HEK293 (cell line): ENCODE measurements around the gene FAM136A.

Experiments used
- CTCF ChIA-PET: fragments of 350-600 bp; formaldehyde crosslinking; extraction: SDS; loops from one replicate; lab custom pipeline; 2021; ENCODE audit warnings: antibody characterized with exemption; lab: Yijun Ruan, JAX
- POLR2A ChIA-PET: fragments of 300-600 bp; formaldehyde crosslinking; extraction: SDS; loops from one replicate; lab custom pipeline; 2020; ENCODE audit warnings: antibody characterized with exemption, inconsistent platforms; lab: Yijun Ruan, JAX
- H3K27ac ChIP-seq: fragments of 200-500 bp; sonication (Bioruptor generic); 2 replicates; pipeline ENCODE4 v1.5.1; 2014; ENCODE audit warnings: low read depth, low read length, control low read depth, inconsistent platforms; ENCODE audit errors: extremely low read depth
- H3K36me3 ChIP-seq, 2 experiments: fragments of 200-500 bp in 1 of 2; sonication (Bioruptor generic) in 1 of 2; 1 replicate in 1 of 2; 2 replicates in 1 of 2; pipeline ENCODE4 v1.5.1; 2014 to 2017; ENCODE audit warnings: inconsistent platforms in 2 of 2, low read length in 2 of 2; ENCODE audit not compliant: control insufficient read depth in 2 of 2, insufficient read depth in 1 of 2
- H3K4me1 ChIP-seq: fragments of 200-500 bp; sonication (Bioruptor generic); 2 replicates; pipeline ENCODE4 v1.5.1; 2014; ENCODE audit warnings: mild to moderate bottlenecking, low read length, inconsistent platforms; ENCODE audit not compliant: control insufficient read depth, insufficient read depth
- H3K4me3 ChIP-seq: 2 replicates; pipeline ENCODE4 v1.5.1; 2011; ENCODE audit warnings: low read depth, mild to moderate bottlenecking, control low read depth, low read length, moderate library complexity
- H3K9me3 ChIP-seq: fragments of 200-500 bp; sonication (Bioruptor generic); 2 replicates; pipeline ENCODE4 v1.5.1; 2014; ENCODE audit warnings: low read depth, low read length, inconsistent platforms; ENCODE audit not compliant: control insufficient read depth, insufficient read depth
- KLF16 ChIP-seq: fragments of 450-650 bp; formaldehyde crosslinking; IDR thresholded peaks from 2 replicates; pipeline ENCODE4 v1.5.1; 2017; ENCODE audit warnings: missing biosample characterization, missing genetic modification characterization
- SCRT2 ChIP-seq: fragments of 450-650 bp; formaldehyde crosslinking; IDR thresholded peaks from 2 replicates; pipeline ENCODE4 v1.5.1; 2016; ENCODE audit warnings: missing biosample characterization, missing genetic modification characterization
- SETDB1 ChIP-seq: IDR thresholded peaks from one replicate; pipeline ENCODE4 v1.6.1; 2017; ENCODE audit warnings: mild to moderate bottlenecking, low read length, moderate library complexity, mixed read lengths; ENCODE audit not compliant: insufficient read length
- TCF7L2 ChIP-seq: IDR thresholded peaks from 2 replicates; pipeline ENCODE4 v1.6.1; 2011; ENCODE audit warnings: low read depth, mild to moderate bottlenecking, inconsistent platforms, low read length, moderate library complexity, borderline replicate concordance
- ZNF10 ChIP-seq: fragments of 450-650 bp; formaldehyde crosslinking; IDR thresholded peaks from 2 replicates; pipeline ENCODE4 v1.5.1; 2017; ENCODE audit warnings: missing biosample characterization, missing genetic modification characterization
- ZNF114 ChIP-seq: fragments of 450-650 bp; formaldehyde crosslinking; IDR thresholded peaks from 2 replicates; pipeline ENCODE4 v1.5.0; 2017; ENCODE audit warnings: missing biosample characterization, missing genetic modification characterization
- ZNF138 ChIP-seq: fragments of 450-650 bp; formaldehyde crosslinking; IDR thresholded peaks from 2 replicates; pipeline ENCODE4 v1.5.1; 2016; ENCODE audit warnings: missing biosample characterization, missing genetic modification characterization, borderline replicate concordance
- ZNF157 ChIP-seq: fragments of 450-650 bp; formaldehyde crosslinking; IDR thresholded peaks from 2 replicates; pipeline ENCODE4 v1.5.1; 2016; ENCODE audit warnings: missing biosample characterization, missing genetic modification characterization
- ZNF211 ChIP-seq: fragments of 450-650 bp; formaldehyde crosslinking; IDR thresholded peaks from 2 replicates; pipeline ENCODE4 v1.5.1; 2016; ENCODE audit warnings: low read depth, missing biosample characterization, missing genetic modification characterization
- ZNF24 ChIP-seq: fragments of 450-650 bp; formaldehyde crosslinking; IDR thresholded peaks from 2 replicates; pipeline ENCODE4 v1.5.1; 2016; ENCODE audit warnings: missing biosample characterization, missing genetic modification characterization
- ZNF473 ChIP-seq: fragments of 450-650 bp; formaldehyde crosslinking; IDR thresholded peaks from 2 replicates; pipeline ENCODE4 v1.5.1; 2017; ENCODE audit warnings: missing biosample characterization, missing genetic modification characterization
- ZNF501 ChIP-seq: fragments of 450-650 bp; formaldehyde crosslinking; IDR thresholded peaks from 2 replicates; pipeline ENCODE4 v1.5.1; 2016; ENCODE audit warnings: missing biosample characterization, missing genetic modification characterization
- ZNF610 ChIP-seq: fragments of 450-650 bp; formaldehyde crosslinking; IDR thresholded peaks from 2 replicates; pipeline ENCODE4 v1.5.1; 2016; ENCODE audit warnings: missing biosample characterization, missing genetic modification characterization, borderline replicate concordance
- ZNF624 ChIP-seq: fragments of 450-650 bp; formaldehyde crosslinking; IDR thresholded peaks from 2 replicates; pipeline ENCODE4 v1.5.1; 2017; ENCODE audit warnings: missing biosample characterization, missing genetic modification characterization
- ZNF626 ChIP-seq: fragments of 450-650 bp; sonication (Bioruptor Pico); formaldehyde crosslinking; IDR thresholded peaks from 2 replicates; pipeline ENCODE4 v1.5.1; 2018; ENCODE audit warnings: missing biosample characterization, missing genetic modification characterization, inconsistent platforms
- ZNF629 ChIP-seq: fragments of 450-650 bp; formaldehyde crosslinking; IDR thresholded peaks from 2 replicates; pipeline ENCODE4 v1.5.1; 2017; ENCODE audit warnings: missing biosample characterization, missing genetic modification characterization
- ZNF777 ChIP-seq: fragments of 450-650 bp; formaldehyde crosslinking; IDR thresholded peaks from 2 replicates; pipeline ENCODE4 v1.5.1; 2017; ENCODE audit warnings: missing biosample characterization, missing genetic modification characterization, borderline replicate concordance
- TF ChIP-seq, protein P1 (sequence below): fragments of 450-650 bp; formaldehyde crosslinking; IDR thresholded peaks from 2 replicates; pipeline ENCODE4 v1.5.1; 2016; ENCODE audit warnings: missing biosample characterization, missing genetic modification characterization
- TF ChIP-seq, protein P2 (sequence below): fragments of 450-650 bp; formaldehyde crosslinking; optimal IDR thresholded peaks from 2 replicates; pipeline ENCODE3; 2016; ENCODE audit warnings: missing biosample characterization, mild to moderate bottlenecking, missing genetic modification characterization
- TF ChIP-seq, protein P3 (sequence below): fragments of 450-650 bp; formaldehyde crosslinking; IDR thresholded peaks from 2 replicates; pipeline ENCODE4 v1.5.1; 2016; ENCODE audit warnings: missing biosample characterization, missing genetic modification characterization
- TF ChIP-seq, protein P4 (sequence below): fragments of 450-650 bp; formaldehyde crosslinking; IDR thresholded peaks from 2 replicates; pipeline ENCODE4 v1.5.1; 2016; ENCODE audit warnings: missing biosample characterization, missing genetic modification characterization
- TF ChIP-seq, protein P5 (sequence below): fragments of 450-650 bp; formaldehyde crosslinking; IDR thresholded peaks from 2 replicates; pipeline ENCODE4 v1.5.1; 2017; ENCODE audit warnings: missing biosample characterization, missing genetic modification characterization
- TF ChIP-seq, protein P6 (sequence below): fragments of 450-650 bp; formaldehyde crosslinking; IDR thresholded peaks from 2 replicates; pipeline ENCODE4 v1.5.1; 2017; ENCODE audit warnings: missing biosample characterization, missing genetic modification characterization
- TF ChIP-seq, protein P7 (sequence below): fragments of 450-650 bp; formaldehyde crosslinking; IDR thresholded peaks from 2 replicates; pipeline ENCODE4 v1.5.1; 2016; ENCODE audit warnings: missing biosample characterization, missing genetic modification characterization

Gene FAM136A

DNA sequence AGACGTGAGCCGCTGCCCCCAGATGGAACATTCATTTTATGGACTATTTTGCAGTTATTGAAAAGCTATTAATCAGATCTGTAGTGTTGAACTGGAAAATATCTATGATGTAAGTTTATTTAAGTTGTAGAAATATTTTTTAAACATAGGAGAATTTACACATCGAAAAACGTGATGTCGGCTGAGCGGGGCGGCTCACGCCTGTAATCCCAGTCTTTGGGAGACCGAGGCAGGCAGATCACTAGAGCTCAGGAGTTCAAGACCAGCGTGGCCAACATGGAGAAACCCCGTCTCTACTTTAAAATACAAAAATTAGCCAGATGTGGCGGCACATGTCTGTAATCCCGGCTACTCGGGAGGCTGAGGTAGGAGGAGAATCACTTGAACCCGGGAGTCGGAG is 51.4 kb downstream of the FAM136A start:
- POLR2A ChIA-PET = interaction anchor here (3.0 kb wide), 1 partner anchor 43 kb away, joined by 16 read pairs; the partner anchor contains the start of gene SNRPG
- Histone ChIP-seq H3K9me3 (no peaks in the 10 kb centered on the region), H3K4me3 (no peak overlapping the region), H3K27ac (no peak overlapping the region), H3K36me3 (no peaks in the 10 kb centered on the region), H3K4me1 (no peaks in the 10 kb centered on the region)
- no peak for TF ChIP-seq KLF16 (tag by site-specific recombination)
- no peak for TF ChIP-seq ZNF24 (tag by site-specific recombination)
- no peak for TF ChIP-seq ZNF626 (tag by site-specific recombination)
- no peak for TF ChIP-seq ZNF629 (tag by site-specific recombination)
- no peak for TF ChIP-seq ZNF114 (tag by site-specific recombination)
- TF ChIP-seq ZNF157 (tag by site-specific recombination) = no peak
- no peak for TF ChIP-seq TCF7L2
- TF ChIP-seq ZNF10 = no peak
- no peak for TF ChIP-seq ZNF473
- TF ChIP-seq ZNF624 (tag by site-specific recombination) = no peak
- no peak for TF ChIP-seq ZNF138 (tag by site-specific recombination)
- TF ChIP-seq SETDB1 = no peak
- TF ChIP-seq, protein P1, sequence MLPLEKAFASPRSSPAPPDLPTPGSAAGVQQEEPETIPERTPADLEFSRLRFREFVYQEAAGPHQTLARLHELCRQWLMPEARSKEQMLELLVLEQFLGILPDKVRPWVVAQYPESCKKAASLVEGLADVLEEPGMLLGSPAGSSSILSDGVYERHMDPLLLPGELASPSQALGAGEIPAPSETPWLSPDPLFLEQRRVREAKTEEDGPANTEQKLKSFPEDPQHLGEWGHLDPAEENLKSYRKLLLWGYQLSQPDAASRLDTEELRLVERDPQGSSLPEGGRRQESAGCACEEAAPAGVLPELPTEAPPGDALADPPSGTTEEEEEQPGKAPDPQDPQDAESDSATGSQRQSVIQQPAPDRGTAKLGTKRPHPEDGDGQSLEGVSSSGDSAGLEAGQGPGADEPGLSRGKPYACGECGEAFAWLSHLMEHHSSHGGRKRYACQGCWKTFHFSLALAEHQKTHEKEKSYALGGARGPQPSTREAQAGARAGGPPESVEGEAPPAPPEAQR (tag by site-specific recombination) = no peak
- no peak for TF ChIP-seq ZNF777 (tag by site-specific recombination)
- TF ChIP-seq, all 188 proteins: peak for 0
- CTCF ChIA-PET = no interaction called here

DNA sequence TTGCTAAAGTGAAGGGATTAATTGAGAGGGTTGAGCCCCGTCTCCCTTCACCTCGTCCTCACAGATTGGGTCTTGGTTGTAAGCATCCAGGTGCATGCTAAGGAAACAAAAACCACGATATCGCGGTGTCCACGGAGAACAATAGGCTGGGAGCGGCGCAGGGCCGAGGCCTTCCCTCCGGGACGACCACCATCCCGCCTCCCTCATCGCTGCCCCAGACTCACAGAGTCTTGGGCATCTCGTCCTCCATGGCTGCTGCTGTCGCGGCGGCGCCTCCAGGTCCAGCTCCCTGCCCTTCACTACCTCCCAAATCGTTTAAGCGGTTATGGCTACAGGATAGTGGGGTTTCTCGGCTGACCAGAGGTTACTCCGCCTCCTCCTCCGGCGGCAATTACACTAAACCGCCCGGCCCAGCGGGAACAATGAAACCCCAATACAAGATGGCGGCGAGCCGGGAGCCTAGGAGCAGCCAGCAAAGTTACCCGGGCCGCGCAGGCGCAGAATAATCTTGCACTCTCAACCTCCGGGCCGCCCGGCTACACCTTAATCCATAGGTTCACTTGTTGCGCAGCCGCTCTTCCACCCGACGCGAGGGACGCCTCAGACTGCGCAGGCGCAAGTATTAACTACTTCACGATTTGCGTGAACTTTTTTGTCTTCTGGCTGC is 53.6 kb downstream of the FAM136A start, which contains the start of gene TIA1:
TIA1 (minus strand) TSS at position 448 of the 667 bp plus-strand sequence; CDS start at position 250, 198 bp downstream.
- ChIA-PET POLR2A (interaction anchor here (0.7 to 4.4 kb wide), 4 partner anchors 10 to 374 kb away, joined by 3 to 47 read pairs (median 13); partner anchors contain the start of genes C2orf42, PCYOX1 and SNRPG), CTCF (no interaction called here)
- Histone ChIP-seq H3K27ac (peak within 1 kb of the TSS; percentile 98), H3K4me3 (peak within 1 kb of the TSS; percentile 89), H3K36me3 (no peaks in the 10 kb centered on the region), H3K9me3 (no peaks in the 10 kb centered on the region), H3K4me1 (no peaks in the 10 kb centered on the region; the same call in 1 of the 2 replicates)
- TF ChIP-seq KLF16 (tag by site-specific recombination) (peak; percentile 80), ZNF211 (tag by site-specific recombination) (no peak), ZNF610 (tag by site-specific recombination) (0 out of 2 replicates have a peak, but pooled peaks have one; percentile 25), ZNF114 (tag by site-specific recombination) (no peak), ZNF501 (tag by site-specific recombination) (peak; percentile 77), SCRT2 (tag by site-specific recombination) (peak; percentile 100)
- TF ChIP-seq, protein P2, sequence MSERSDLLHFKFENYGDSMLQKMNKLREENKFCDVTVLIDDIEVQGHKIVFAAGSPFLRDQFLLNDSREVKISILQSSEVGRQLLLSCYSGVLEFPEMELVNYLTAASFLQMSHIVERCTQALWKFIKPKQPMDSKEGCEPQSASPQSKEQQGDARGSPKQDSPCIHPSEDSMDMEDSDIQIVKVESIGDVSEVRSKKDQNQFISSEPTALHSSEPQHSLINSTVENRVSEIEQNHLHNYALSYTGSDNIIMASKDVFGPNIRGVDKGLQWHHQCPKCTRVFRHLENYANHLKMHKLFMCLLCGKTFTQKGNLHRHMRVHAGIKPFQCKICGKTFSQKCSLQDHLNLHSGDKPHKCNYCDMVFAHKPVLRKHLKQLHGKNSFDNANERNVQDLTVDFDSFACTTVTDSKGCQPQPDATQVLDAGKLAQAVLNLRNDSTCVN (tag by site-specific recombination) = peak; percentile 26
- TF ChIP-seq, protein P3, sequence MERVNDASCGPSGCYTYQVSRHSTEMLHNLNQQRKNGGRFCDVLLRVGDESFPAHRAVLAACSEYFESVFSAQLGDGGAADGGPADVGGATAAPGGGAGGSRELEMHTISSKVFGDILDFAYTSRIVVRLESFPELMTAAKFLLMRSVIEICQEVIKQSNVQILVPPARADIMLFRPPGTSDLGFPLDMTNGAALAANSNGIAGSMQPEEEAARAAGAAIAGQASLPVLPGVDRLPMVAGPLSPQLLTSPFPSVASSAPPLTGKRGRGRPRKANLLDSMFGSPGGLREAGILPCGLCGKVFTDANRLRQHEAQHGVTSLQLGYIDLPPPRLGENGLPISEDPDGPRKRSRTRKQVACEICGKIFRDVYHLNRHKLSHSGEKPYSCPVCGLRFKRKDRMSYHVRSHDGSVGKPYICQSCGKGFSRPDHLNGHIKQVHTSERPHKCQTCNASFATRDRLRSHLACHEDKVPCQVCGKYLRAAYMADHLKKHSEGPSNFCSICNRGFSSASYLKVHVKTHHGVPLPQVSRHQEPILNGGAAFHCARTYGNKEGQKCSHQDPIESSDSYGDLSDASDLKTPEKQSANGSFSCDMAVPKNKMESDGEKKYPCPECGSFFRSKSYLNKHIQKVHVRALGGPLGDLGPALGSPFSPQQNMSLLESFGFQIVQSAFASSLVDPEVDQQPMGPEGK (tag by site-specific recombination) = peak; percentile 24; the same call in 1 of the 2 replicates
- TF ChIP-seq, protein P4, sequence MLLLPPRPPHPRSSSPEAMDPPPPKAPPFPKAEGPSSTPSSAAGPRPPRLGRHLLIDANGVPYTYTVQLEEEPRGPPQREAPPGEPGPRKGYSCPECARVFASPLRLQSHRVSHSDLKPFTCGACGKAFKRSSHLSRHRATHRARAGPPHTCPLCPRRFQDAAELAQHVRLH (tag by site-specific recombination) = peak; percentile 12; the same call in 1 of the 2 replicates
- TF ChIP-seq, protein P5, sequence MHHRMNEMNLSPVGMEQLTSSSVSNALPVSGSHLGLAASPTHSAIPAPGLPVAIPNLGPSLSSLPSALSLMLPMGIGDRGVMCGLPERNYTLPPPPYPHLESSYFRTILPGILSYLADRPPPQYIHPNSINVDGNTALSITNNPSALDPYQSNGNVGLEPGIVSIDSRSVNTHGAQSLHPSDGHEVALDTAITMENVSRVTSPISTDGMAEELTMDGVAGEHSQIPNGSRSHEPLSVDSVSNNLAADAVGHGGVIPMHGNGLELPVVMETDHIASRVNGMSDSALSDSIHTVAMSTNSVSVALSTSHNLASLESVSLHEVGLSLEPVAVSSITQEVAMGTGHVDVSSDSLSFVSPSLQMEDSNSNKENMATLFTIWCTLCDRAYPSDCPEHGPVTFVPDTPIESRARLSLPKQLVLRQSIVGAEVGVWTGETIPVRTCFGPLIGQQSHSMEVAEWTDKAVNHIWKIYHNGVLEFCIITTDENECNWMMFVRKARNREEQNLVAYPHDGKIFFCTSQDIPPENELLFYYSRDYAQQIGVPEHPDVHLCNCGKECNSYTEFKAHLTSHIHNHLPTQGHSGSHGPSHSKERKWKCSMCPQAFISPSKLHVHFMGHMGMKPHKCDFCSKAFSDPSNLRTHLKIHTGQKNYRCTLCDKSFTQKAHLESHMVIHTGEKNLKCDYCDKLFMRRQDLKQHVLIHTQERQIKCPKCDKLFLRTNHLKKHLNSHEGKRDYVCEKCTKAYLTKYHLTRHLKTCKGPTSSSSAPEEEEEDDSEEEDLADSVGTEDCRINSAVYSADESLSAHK (tag by site-specific recombination) = 0 out of 2 replicates have a peak, but pooled peaks have one; percentile 10
- TF ChIP-seq, protein P6, sequence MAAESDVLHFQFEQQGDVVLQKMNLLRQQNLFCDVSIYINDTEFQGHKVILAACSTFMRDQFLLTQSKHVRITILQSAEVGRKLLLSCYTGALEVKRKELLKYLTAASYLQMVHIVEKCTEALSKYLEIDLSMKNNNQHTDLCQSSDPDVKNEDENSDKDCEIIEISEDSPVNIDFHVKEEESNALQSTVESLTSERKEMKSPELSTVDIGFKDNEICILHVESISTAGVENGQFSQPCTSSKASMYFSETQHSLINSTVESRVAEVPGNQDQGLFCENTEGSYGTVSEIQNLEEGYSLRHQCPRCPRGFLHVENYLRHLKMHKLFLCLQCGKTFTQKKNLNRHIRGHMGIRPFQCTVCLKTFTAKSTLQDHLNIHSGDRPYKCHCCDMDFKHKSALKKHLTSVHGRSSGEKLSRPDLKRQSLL (tag by site-specific recombination) = no peak
- TF ChIP-seq, protein P7, sequence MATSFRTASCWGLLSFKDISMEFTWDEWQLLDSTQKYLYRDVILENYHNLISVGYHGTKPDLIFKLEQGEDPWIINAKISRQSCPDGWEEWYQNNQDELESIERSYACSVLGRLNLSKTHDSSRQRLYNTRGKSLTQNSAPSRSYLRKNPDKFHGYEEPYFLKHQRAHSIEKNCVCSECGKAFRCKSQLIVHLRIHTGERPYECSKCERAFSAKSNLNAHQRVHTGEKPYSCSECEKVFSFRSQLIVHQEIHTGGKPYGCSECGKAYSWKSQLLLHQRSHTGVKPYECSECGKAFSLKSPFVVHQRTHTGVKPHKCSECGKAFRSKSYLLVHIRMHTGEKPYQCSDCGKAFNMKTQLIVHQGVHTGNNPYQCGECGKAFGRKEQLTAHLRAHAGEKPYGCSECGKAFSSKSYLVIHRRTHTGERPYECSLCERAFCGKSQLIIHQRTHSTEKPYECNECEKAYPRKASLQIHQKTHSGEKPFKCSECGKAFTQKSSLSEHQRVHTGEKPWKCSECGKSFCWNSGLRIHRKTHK (tag by site-specific recombination) = no peak
